ENCODE data around the gene FHIT.

FHIT gene

DNA sequence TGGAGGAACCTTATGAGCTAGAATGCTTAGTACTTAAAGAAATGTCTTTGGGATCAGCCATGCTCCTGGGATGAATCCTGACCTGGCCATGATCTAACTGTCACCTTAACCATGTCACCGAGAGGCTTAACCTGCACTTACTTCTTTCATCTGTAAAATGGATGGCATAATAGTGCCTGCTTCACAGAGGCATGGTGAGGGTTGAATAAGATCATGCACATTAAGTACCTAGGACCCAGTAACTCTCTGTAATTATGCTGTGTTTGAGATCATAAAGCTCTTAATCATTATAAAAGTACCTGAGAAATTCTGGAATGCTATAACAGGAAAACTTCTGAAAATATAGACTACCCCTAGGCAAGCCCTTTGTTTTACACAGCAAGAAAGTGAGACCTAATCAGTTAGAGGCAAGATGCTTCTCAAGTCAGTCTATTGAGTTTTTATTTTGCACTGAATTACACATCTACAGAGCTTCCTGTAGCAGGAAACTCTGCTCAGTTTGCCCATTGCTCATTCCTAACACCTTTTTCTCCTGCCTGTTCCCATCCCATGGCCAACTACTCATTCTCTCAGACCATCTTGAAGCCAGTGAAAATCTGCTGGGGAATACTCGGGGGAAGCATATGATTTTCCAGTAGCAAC, 1185.9 kb downstream of the FHIT start:
- no peak for DNase-seq

DNA sequence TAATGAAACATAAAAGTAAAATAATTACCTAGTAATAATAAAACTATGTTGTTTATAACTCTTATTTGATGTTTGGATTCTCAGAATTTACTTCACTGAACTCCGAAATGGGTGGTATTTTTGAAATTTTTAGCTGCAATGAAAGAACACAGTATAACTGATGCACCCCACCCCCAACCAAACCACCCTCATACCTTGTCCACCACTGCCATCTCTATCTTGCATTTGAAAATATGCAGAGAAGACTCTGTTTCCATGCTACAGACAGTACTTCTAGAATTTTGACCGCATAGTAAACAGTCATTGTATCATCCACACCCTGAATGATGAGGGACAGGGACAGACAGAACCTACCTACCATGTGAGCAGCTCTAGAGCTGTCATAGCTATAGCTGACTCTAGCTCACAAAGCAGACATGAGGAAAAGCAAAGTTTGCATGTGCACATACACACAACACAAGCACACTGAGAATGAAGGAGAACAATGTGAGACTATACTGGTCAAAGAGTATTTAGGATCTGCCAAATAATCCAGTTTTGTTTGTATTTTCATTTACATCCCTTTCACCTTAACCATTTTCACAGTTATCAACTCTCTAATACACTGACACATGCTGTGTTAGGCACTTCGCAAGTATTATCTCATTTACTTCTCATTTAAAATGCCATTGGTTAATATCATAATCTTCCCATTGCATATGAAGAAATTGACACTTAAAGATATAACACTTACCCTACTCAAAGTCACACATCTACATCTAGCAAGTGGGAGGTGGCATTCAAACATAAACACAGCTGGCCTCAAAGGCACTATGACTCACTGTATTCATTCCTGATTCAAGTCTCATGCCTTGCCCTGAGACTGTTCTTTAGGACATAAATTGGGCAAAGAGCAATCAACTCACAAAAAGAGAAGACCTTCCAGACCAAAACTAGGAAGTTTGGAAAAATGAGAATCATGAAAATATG, 1186.8 kb downstream of the FHIT start:
- no peak for DNase-seq

DNA sequence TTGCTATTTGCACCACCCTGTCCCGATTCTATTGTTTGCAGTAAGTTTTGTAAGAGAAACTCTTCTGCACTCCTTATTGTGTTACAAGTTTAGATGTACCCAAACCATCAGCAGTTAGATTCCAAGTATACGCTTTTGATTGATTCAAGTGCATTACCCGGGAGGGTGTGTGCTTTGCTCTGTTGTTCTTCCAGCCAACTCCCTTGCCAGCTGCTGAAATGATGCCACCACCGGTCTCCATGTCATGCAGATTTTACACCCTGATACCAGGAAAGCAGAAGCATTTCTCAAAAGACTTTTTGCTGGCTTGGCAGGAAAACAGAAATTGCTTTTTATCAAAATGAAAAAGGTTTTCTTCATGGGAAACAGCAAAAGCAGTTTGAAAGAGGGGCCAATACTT, 1194.8 kb downstream of the FHIT start:
- DNase-seq: no peak

DNA sequence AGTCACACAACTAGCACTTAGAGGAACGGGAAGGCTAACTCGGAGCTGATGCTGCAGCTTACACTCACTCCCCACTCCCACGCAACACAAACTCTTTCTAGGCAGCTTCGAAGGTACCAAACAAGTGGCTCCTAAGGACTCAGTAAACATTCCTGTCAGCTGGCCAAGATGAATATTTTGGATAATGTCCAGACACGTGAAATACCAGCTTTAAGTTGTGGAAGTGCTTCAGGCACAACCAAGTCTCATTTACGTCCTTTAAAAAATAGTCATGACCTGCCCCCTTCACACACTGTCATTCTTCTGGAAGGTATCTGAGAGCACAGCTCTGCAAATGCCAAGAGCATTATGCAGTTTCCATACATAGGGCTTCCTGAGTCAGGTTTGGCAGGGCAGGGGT, 1195.5 kb downstream of the FHIT start:
- DNase-seq: no peak

- DNase-seq: no peak
These were observed 1197.6 kb downstream of the FHIT start for GRCh38 chr3:60053526-60054265.

GRCh38 chr3:60048447-60048848, 1202.8 kb downstream of the FHIT start:
- DNase-seq: no peak

DNA sequence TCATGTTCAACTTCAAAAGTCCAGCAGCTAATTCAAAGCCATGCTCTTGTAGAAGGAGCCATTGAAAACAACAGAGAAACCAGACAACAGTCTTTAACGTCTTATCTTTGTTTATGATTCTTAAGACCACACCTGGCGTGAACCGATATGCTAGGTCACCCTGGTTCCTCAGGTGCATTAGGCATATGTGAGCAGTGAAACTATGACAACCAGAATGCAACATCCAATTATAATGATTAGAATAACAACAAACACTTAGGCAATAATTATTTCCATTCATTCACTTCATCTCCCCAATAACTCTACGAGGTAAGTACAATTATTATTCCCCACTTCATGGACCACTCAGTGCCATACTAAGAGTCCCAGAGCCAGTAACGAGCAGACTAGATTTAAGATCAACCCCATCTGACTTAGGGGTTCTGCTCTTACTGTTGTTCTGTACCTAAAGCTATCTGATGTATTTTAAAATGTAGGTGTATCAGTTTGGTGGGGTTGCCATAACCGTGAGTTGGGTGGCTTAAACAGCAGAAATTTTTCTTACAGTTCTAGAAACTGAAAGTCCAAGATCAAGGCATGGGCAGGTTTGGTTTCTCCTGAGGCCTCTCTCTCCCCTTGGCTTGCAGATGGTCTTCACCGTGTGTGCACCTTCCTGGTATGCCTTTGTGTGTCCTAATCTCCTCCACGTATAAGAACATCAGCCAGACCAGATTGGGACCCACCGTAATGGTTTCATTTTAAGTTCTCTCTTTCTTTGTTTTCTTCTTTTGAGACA, 1203.6 kb downstream of the FHIT start:
- DNase-seq: no peak

DNA sequence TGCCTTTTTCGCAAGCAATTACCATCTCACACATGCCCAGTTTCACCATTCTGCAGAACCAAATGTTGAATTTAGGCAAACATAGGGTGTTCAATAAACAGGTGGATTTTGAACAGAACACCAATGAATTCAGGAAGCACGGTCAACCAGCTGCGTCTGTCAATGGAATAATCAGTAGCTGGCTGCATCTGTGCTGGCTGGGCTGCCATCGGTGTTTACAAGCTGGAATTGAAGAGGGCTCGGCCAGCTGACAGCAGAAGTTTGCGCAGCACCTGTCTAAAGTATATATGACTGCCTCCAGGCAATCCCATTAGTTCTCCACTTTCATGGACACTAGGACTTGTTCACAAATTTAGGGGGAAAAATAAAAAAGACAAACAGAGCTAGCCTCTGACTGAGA, 1205.0 kb downstream of the FHIT start:
- DNase-seq: no peak

- DNase-seq: no peak
These were observed 1205.6 kb downstream of the FHIT start for GRCh38 chr3:60045686-60046085.

- DNase-seq: no peak
These were observed 1214.4 kb downstream of the FHIT start for GRCh38 chr3:60036803-60037202.

DNA sequence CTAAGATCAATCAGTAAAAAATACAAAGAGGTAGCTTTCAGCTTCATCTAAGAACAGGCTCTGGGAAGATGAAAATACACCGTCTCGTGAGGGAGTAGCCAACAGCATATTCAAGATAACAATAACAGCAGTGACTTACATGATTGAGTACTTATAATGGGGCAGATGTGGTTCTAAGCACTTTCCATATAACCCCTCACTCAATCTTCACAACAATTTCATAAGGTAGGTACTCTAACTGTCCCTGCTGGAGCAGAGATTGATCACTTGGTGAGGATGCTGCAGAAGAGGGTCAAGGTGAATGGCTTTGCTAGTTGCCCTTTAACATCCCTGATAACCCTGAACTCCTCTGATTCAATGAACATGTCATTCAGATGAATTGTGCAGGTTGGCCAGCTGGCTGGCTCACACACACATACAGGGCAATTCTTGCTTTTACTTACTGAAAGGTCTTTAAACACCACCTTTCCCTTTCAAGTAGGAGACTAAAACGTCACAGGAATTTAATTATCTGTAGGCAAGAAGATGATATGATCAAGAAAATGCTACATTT, 1217.3 kb downstream of the FHIT start:
- DNase-seq: no peak

- DNase-seq: no peak
These were observed 1220.3 kb downstream of the FHIT start for GRCh38 chr3:60030982-60031381.

DNA sequence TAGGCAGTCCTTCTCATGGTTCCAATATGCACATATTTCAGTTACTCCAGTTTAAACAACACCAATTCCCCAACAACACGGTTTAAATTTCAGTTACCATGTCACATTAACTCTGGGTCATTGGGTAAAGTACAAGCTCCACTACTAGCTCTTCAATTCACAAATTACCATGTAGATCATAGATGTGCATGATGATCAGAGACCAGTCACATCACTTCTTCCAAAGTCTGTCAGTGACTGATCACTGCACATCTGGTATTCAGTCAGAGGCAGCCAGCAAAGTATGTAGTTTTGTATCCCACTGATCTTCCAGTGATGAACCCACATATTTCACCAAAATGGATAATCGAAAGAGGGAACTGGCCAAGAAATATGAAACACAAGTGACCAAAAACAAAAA, 1223.0 kb downstream of the FHIT start:
- DNase-seq: no peak

GRCh38 chr3:60027335-60027734, 1223.9 kb downstream of the FHIT start:
- DNase-seq: no peak

DNA sequence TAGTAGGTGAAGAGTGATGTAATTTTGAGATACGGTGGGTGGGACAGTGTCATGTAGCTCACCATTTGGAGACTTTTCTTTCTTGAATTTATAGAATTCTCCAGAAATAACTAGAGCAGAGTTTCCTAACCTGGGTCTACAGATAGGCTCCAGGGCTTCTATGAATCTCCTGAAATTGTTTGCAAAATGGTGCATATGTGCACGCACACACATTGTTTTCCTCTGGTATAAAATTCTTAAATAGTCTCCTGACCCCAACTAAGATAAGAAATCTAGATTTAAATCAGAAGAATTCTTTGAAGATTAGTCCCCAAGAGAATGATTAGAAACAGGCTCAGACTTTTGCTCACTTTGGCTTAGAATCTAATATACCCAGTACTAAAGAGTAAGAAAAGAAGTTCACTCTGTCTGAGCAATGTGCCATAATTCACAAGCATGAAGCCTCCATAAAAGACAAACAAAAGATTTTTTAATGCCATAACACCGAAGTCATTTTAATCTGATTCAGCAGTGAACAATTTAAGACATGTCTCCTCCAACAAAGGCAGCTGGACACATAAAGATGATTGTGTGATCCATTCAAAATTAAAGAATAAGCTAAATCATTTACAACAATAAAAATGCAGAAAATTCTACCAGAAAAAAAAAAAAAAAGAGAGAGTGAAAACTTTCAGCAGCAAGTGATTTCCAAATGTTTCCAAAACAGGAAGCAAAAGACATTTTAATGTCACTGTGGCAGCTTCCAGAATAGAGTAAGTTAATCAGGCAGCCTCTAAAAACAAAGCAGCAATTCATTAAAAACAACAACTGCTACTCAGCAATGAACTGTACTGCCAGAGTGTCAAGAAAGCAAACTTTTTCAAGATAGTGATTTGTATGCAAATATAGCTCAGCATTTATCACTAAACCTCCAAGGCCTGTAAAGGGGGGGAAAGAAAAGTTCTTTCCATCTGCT, 1225.9 kb downstream of the FHIT start:
- no peak for DNase-seq

GRCh38 chr3:60024400-60024799, 1226.9 kb downstream of the FHIT start:
- no peak for DNase-seq

DNA sequence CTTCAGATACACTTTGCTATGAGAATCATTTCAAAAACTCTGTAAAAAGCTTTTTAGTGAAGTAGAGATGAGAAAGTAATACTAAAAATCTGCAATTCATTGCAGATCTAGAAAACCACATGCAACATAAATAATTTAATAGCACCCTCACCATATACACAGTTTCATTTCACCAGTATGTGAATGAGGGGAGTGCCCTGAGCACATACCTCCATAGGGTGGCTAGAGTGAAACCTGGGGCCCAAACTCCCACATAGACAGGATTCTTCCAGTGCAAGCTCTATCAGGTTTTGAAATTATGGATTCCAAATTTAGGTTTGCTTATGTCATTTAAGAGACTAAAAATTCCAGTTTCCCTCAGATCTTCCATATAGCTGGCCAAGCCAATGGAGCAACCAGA, 1228.1 kb downstream of the FHIT start:
- no peak for DNase-seq

DNA sequence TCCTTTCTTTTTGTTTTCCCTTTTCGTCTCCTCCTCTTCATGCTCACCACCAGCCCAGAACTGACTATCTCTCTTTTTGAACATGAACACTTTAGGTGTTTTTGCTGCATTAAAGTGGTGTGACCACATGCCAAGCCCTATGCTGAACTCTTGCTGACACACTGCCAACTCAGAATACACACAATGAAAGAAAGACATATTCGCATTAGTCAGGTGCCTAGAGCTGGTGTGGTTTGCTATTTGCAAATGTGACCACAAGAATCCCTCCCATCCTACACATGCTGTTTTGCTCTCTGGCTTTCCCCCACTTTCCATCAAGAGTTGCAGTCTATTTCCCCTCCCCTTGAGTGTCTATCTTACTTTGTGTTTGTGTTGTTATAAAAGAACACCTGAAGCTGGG, 1233.6 kb downstream of the FHIT start:
- DNase-seq: no peak

- DNase-seq: no peak
These were observed 1236.1 kb downstream of the FHIT start for GRCh38 chr3:60015032-60015705.

- no peak for DNase-seq
These were observed 1238.0 kb downstream of the FHIT start for GRCh38 chr3:60013241-60013640.

GRCh38 chr3:60011218-60011617, 1240.0 kb downstream of the FHIT start:
- no peak for DNase-seq

Data from KG1 (cell line).